HG03521 (cell line): Measurements from ENCODE around the gene STK10.

Experiments used
- ATAC-seq: cut with Tn5 transposase; IDR thresholded peaks from one replicate; pipeline ENCODE4 v1.9.1; 2021; ENCODE audit warnings: mild to moderate bottlenecking, moderate library complexity; ENCODE audit not compliant: unreplicated experiment

STK10 gene

GRCh38 chr5:172093965-172094364, 94.1 kb downstream of the STK10 start:
- no peak for ATAC-seq

GRCh38 chr5:172093559-172093958, 94.5 kb downstream of the STK10 start:
- no peak for ATAC-seq

GRCh38 chr5:172091956-172092732, 95.9 kb downstream of the STK10 start:
- no peak for ATAC-seq

GRCh38 chr5:172090976-172091547, 97.0 kb downstream of the STK10 start:
- ATAC-seq = no peak

GRCh38 chr5:172089298-172090117, 98.5 kb downstream of the STK10 start:
- ATAC-seq = no peak

GRCh38 chr5:172088801-172089200, 99.2 kb downstream of the STK10 start:
- ATAC-seq = no peak

GRCh38 chr5:172086194-172086975, 101.6 kb downstream of the STK10 start:
- ATAC-seq = no peak

- ATAC-seq = no peak
Observed at GRCh38 chr5:172085738-172086137, 102.3 kb downstream of the STK10 start.

- no peak for ATAC-seq
Observed at GRCh38 chr5:172082180-172082579, 105.8 kb downstream of the STK10 start.

- no peak for ATAC-seq
Observed at GRCh38 chr5:172079876-172080275, 108.1 kb downstream of the STK10 start.

- no peak for ATAC-seq
Observed at GRCh38 chr5:172078726-172079345, 109.2 kb downstream of the STK10 start.

GRCh38 chr5:172077664-172078425, 110.2 kb downstream of the STK10 start:
- ATAC-seq = no peak

GRCh38 chr5:172076761-172077244, 111.2 kb downstream of the STK10 start:
- ATAC-seq = no peak

- no peak for ATAC-seq
Observed at GRCh38 chr5:172075656-172076055, 112.4 kb downstream of the STK10 start.

GRCh38 chr5:172074896-172075295, 113.1 kb downstream of the STK10 start:
- no peak for ATAC-seq

- no peak for ATAC-seq
Observed at GRCh38 chr5:172071309-172071875, 116.6 kb downstream of the STK10 start.

GRCh38 chr5:172065431-172066065, 122.5 kb downstream of the STK10 start:
- ATAC-seq = no peak

- ATAC-seq = no peak
Observed at GRCh38 chr5:172064766-172065165, 123.3 kb downstream of the STK10 start.

GRCh38 chr5:172064358-172064757, 123.7 kb downstream of the STK10 start:
- no peak for ATAC-seq
